Neural cell (in vitro differentiated cells): ENCODE results near the gene CADM1.

Experiments used
- EP300 ChIP-seq: fragments of 450-650 bp; conservative IDR thresholded peaks from 2 replicates; pipeline ENCODE4 v1.6.1; 2014; ENCODE audit warnings: antibody characterized with exemption, mild to moderate bottlenecking, moderate library complexity; ENCODE audit not compliant: poor library complexity, severe bottlenecking
- EZH2 ChIP-seq: fragments of 200-600, 300-800 bp; shearing (Covaris generic), sonication (generic); IDR thresholded peaks from 2 replicates; pipeline ENCODE4 v1.6.1; 2014; ENCODE audit warnings: antibody characterized with exemption, low read length, borderline replicate concordance, mild to moderate bottlenecking; ENCODE audit not compliant: insufficient read depth, poor library complexity, severe bottlenecking
- MXI1 ChIP-seq: fragments of 450-650 bp; conservative IDR thresholded peaks from 2 replicates; pipeline ENCODE4 v1.6.1; 2014; ENCODE audit warnings: antibody characterized with exemption, mild to moderate bottlenecking; ENCODE audit not compliant: poor library complexity, severe bottlenecking
- POLR2AphosphoS5 ChIP-seq: IDR thresholded peaks from 2 replicates; pipeline ENCODE4 v1.6.1; 2012
- TAF1 ChIP-seq: IDR thresholded peaks from 2 replicates; pipeline ENCODE4 v1.6.1; 2012; ENCODE audit warnings: low read depth
- TF ChIP-seq, protein P1 (sequence below): fragments of 450-650 bp; IDR thresholded peaks from 2 replicates; pipeline ENCODE4 v1.5.1; 2014; ENCODE audit warnings: antibody characterized with exemption, mild to moderate bottlenecking, moderate library complexity; ENCODE audit not compliant: poor library complexity, severe bottlenecking
- TF ChIP-seq, protein P2 (sequence below): IDR thresholded peaks from 2 replicates; pipeline ENCODE4 v1.6.1; 2012; ENCODE audit warnings: borderline replicate concordance

DNA sequence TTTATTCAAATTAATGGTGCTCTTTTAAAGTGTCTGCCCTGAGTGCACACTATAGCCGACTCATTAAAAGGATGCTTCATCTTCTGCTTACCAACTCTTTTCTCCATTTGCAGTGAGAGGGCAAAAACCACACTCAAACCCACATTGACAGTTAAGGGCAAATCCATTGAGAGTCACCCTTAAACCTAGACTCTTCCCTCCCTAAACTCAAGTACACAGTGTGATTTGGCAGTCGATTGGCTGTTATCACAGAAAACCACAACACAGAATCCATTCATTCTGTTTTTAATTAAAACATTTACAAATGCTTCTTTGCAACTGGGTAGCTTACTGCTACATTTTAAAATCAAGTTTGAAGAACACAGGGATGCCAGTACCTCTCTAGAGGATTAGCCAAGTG lies 120.0 kb downstream of the CADM1 start:
- TF ChIP-seq, protein P1, sequence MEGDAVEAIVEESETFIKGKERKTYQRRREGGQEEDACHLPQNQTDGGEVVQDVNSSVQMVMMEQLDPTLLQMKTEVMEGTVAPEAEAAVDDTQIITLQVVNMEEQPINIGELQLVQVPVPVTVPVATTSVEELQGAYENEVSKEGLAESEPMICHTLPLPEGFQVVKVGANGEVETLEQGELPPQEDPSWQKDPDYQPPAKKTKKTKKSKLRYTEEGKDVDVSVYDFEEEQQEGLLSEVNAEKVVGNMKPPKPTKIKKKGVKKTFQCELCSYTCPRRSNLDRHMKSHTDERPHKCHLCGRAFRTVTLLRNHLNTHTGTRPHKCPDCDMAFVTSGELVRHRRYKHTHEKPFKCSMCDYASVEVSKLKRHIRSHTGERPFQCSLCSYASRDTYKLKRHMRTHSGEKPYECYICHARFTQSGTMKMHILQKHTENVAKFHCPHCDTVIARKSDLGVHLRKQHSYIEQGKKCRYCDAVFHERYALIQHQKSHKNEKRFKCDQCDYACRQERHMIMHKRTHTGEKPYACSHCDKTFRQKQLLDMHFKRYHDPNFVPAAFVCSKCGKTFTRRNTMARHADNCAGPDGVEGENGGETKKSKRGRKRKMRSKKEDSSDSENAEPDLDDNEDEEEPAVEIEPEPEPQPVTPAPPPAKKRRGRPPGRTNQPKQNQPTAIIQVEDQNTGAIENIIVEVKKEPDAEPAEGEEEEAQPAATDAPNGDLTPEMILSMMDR = no peak
- TF ChIP-seq, protein P2, sequence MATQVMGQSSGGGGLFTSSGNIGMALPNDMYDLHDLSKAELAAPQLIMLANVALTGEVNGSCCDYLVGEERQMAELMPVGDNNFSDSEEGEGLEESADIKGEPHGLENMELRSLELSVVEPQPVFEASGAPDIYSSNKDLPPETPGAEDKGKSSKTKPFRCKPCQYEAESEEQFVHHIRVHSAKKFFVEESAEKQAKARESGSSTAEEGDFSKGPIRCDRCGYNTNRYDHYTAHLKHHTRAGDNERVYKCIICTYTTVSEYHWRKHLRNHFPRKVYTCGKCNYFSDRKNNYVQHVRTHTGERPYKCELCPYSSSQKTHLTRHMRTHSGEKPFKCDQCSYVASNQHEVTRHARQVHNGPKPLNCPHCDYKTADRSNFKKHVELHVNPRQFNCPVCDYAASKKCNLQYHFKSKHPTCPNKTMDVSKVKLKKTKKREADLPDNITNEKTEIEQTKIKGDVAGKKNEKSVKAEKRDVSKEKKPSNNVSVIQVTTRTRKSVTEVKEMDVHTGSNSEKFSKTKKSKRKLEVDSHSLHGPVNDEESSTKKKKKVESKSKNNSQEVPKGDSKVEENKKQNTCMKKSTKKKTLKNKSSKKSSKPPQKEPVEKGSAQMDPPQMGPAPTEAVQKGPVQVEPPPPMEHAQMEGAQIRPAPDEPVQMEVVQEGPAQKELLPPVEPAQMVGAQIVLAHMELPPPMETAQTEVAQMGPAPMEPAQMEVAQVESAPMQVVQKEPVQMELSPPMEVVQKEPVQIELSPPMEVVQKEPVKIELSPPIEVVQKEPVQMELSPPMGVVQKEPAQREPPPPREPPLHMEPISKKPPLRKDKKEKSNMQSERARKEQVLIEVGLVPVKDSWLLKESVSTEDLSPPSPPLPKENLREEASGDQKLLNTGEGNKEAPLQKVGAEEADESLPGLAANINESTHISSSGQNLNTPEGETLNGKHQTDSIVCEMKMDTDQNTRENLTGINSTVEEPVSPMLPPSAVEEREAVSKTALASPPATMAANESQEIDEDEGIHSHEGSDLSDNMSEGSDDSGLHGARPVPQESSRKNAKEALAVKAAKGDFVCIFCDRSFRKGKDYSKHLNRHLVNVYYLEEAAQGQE = no peak
- TF ChIP-seq TAF1 = no peak
- TF ChIP-seq EZH2 = no peak
- no peak for TF ChIP-seq EP300
- no peak for TF ChIP-seq POLR2AphosphoS5
- no peak for TF ChIP-seq MXI1
